NCI-H128 (cell line): ENCODE measurements around the gene RTCA.
"Not testable (repeated sequence)": the region's sequence is repeated elsewhere in the genome, so short reads cannot be mapped to it uniquely, and the experiment has no call there.

Experiments used
- DNase-seq: peaks from one replicate; lab custom pipeline; 2025; ENCODE audit not compliant: unreplicated experiment; lab: John Stamatoyannopoulos, UW

Gene RTCA

DNA sequence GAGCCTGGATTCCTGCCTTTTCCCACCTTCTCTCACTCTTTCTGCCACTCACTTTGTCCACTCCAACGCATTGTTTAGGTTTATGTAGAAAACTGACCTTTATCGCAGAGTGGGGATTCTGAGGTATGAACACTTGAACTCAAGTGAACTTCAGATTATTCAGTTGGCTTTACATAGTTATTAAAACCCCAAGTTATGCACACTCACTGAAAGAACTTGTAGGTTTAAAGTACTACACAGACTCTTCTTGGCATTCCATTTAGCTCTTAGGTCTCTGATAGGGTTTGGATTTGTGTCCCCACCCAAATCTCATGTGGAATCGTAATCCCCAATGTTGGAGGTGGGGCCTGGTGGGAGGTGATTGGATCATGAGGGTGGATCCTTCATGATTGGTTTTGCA lies 39.9 kb downstream of the RTCA start:
- DNase-seq, result no peak

DNA sequence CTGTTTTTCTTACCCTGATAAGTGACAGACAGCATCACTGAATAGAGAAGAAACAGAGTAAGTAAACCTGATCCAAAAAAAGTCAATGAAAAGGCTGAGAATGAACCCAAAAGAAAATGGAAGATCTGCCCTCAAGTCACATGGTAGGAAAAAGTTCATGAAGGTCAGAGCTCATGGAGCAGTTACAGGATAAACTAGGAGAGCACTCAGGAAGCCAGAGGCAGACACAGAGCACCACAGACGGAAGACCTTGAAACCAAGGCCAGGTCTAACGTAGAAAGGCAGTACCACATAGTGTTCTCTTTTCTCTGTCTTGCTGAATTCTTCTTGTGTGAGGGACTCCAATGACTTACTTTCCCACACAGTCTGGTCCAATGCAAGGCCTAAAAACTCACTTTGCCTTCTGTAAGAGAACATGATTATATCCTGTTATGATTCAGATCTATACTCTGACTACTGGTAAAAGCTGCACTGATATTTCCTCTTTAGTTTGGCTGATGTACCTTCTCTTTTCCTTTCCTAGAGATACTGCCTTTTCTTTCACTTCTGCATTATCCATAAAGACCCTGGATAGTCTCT lies 40.8 kb downstream of the RTCA start:
- DNase-seq, result no peak

DNA sequence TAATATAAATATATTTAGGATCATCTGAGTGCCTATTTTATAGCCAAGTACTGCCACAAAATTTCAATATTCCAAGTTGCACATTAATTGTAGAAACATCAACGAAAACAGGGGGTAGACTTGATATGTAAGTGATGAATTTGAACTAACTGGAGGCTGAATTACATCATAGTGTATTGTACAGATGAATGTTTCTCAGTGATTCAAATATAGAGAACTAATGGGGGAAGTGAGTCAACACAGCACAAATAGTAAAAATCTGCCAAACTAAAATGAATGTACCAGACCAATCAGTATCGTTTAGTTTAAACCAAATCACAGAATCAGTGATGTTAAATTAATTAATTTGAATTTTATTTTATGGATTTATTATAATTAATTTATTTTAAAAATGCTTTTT lies 42.8 kb downstream of the RTCA start:
- no peak for DNase-seq

DNA sequence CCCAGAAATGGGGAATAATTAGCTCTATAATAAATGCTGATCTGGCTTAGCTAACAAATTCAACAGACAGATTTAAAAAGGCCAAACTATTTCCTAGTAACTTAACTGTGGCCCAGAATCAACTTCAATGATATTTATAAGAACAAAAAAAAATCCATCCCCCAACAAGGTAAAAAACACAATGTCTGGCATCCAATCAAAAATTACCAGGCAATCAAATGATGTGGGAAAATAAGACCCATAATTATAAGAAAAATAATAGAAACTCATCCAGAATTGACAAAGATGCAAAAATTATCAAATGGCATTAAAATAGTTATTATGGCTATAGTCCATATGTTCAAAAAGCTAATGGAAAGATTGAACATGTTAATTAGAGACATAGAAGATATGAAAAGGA lies 43.8 kb downstream of the RTCA start:
- DNase-seq, result no peak

DNA sequence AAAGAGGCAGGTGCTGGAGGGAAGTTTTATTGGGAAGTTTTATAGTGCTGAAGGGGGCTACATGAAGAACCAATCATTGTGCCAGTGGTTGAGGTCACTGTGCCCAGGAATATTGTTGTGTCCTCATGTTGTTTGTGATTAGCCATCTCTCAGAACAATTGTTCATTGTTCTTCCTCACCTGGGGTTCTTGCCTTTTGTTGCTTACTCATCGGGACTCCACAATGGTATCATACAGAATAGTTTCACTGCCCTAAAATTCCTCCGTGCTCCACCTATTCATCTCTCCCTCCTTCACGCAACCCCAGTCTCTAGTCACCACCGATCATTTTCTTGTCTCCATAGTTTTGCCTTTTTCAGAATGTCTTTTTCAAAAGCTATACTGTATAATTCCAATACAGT lies 47.4 kb downstream of the RTCA start:
- no peak for DNase-seq

DNA sequence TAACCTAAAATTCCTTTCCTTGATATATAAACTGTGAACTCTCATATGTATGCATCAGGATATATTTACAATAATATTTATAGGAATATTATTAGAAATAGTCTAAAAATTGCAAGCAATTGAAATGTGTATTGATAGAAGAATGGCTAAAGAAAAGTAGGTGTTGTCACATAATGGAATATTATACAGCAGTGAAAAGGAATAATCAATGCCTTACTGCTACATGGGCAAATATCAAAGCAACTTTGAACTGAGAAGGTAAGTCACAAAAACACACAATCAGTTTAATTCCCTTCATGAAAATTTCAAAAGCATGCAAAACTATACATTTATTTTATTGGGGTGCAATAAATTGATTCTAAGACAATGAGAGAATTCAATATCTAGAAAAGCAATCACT lies 50.6 kb downstream of the RTCA start:
- no peak for DNase-seq

DNA sequence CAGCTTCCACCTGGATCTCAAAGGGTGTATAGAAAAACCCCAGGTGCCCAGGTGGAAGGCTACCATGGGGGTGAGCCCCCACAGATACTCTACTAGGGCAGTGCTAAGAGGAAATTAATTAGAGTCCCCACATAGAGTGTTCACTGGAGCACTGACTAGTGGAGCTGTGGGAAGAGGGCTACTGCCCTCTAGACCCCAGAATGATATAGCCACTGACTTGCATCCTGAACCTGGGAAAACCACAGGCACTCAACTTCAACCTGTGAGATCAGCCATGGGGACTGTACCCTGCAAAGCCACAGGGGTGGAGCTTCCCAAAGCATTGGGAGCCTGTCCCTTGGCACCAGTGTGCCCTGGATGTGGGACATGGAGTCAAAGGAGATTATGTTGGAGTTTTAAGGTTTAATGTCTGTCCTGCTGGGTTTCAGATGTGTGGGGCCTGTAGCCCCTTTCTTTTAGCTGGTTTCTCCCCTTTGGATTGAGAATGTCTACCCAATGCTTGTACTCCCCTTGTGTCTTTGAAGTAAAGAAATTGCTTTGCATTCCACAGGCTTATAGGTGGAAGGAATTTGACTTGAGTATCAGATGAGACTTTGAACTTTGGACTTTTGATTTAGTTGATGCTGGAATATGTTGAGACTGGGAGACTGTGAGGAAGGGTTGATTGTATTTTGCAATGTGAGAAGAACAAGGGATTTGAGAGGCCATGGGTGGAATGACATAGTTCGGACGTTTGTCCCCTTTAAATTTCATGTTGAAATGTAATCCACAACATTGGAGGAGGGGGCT lies 54.5 kb downstream of the RTCA start:
- DNase-seq, result no peak

DNA sequence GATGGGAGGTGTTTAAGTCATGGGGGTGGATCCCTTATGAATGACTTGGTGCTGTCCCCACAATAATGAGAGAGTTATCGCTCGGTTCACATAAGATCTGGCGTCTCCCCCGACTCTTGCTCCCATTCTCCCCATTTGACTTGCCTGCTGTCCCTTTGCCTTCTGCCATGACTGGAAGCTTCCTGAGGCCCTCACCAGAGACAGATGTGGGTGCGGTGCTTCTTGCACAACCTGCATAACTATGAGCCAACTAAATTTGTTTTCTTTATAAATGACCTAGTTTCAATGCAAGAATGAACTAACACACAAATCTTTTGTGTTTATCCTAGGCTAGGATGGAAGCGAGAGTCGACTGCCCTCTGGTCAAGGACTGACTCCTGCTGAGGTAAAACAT lies 55.1 kb downstream of the RTCA start:
- DNase-seq, result no peak

DNA sequence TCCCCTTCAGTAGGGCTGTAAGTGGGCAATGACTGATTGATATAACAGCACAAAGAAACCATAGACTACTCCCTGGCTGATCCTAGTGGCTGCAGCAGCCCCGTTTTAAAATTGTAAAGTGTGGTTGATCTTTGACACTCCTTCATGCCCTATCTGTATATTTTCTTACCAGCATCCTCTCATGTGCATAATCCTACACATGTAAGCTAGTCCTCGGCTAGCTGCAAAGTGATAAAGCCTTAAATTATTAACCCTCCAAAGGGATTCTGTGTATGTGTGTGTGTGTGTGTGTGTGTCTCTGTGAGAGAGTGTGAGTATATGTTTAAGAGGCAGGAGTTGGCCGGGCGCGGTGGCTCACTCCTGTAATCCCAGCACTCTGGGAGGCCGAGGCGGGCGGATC lies 55.5 kb downstream of the RTCA start:
- no peak for DNase-seq

DNA sequence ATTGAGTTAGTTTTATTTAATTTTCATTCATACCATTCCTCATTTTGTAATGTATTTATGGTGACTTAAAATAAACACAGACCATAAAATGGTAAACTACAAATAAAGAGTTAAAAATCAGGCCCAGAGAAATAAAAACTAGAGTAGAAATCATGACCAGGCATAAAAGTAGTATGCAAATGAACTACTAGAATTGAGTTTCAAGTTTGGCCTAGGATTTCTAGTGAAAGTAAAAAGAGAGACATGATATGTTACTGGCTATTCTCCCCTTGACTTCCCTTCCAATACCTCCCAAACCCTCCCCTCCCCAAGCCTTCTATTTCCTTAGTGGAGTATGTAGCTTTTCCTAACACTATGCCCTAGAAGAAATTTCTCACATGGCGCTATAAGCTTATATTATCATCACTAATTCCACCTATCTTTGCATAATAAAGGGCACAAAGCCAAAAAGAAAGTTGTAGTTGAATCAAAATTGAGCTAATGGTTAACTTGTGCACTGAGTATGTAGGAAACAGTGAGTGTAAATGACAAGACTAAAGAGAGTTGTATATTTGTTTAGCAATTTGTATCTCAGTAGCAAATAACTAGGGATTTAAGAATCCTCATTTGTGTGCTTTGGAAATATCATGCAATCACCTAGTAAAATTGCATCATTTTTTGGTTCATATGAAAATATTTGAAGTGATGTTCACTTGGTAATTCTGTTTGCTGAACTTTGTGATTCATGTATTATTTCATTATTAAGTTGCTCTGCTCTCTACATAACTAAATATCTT lies 56.6 kb downstream of the RTCA start:
- no peak for DNase-seq

DNA sequence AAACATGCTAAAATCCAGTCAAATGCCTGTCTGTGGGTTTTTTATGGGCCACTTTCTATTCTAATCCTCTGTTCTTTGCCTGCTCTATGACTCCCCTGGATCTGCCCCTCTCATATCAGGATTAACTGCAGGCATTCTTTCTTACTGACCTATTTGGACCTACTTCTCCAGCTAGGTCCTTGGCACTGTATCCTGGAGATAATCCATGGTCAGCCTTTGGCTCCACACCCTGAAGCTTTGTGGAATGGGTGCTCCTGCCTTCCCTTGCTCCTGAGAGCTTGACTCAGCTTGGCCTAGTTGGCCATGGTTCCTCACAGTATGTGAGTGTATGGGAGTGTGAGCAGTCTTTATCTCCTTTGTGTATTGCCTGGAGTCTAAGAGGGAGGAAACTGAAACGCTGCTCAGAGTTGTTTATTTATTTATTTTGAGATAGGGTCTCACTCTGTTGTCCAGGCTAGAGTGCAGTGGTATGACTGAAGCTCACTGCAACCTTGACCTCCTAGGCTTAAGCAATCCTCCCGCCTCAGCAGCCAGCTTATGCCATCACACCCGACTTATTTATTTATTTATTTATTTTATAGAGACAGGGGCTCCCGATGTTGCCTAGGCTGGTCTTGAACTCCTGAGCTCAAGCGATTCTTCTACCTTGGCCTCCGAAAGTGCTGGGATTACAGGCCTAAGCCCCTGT lies 57.5 kb downstream of the RTCA start:
- no peak for DNase-seq

DNA sequence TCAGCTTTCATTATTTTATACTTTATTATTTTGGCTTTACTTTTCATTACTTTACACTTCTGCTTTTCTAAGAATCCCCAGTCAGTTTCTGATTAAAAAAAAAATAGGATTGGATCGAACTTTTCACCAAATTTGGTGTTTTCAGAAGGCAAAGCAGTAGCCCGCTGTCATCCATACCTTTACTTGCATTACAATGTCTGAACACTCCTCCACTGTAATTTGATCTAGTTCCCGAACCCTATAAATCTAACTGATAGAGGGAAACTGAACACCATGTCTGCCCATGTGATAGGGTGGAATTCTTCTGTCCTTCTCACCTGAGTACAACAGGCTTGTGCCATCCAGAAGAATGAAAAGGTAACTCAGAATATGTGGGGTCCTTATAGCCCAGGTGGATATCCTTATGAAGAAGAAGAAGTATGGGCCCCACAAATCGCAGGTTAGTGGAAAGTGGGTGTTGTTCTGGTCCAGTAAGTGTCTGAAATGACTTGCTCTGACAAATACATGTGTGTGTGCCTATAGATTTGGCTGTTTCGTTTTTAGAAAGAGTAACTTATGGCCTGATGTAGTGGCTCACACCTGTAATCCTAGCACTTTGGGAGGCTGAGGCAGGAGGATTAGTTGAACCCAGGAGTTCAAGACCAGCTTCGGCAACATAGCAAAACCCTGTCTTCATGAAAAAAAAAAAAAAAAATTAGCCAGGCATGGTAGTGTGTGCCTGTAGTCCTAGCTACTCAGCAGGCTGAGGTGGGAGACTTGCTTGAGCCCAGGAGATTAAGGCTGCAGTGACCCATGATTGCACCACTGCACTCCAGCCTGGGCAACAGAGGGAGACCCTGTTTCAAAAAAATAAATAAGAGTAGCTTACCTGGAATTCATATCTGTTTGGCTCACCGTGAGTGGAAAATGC lies 59.7 kb downstream of the RTCA start:
- DNase-seq, result no peak

DNA sequence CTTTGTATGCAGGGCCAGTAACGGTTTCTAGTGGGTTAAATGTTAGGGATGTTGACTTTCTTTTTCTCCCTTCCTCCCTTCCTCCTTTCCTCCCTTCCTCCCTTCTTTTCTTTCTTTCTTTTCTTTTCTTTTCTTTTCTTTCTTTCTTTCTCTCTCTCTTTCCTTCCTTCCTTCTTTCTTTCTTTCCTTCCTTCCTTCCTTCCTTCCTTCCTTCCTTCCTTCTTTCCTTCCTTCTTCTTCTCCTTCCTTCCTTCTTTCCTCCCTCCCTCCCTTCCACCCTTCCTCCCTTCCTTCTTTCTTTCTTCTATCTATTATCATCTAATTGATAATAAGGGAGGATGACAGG lies 60.3 kb downstream of the RTCA start:
- not testable (repeated sequence) for DNase-seq

DNA sequence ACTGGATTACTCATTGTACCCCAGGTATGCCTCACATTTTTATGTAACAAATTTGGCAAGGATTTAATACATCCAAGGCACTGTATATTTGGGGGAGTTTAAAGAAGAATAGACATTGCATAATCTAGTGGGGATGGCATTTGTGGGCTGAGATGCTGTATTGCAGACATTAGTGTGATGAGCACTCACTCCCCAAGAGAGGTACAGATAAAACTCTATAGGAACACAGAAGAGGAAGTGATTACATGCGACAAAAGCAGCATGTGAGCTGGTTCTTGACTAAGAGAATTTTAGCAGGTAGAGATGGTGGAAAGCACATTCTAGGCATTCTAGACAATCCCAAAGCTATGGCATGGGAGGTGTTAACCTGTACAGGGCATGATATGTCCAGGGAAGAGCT lies 62.1 kb downstream of the RTCA start:
- DNase-seq, result no peak

DNA sequence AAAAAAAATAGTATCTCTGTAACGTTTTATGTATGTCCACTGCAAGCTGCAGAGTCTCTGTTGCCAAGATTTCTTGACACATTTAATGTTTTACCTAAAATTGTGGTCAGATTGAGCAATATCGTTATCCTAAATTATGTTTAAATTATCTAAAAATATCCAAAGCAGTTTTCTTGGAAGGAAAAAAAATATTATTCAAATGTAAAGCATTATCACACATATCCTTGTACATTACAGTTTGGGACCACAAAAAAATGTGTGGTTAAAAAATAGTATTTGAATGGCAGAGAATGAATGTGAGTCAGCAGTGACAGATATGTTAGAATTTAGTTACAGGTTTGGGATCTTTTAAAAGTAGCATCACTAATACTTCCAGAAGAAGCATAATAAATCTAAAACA lies 65.1 kb downstream of the RTCA start:
- not testable (repeated sequence) for DNase-seq

DNA sequence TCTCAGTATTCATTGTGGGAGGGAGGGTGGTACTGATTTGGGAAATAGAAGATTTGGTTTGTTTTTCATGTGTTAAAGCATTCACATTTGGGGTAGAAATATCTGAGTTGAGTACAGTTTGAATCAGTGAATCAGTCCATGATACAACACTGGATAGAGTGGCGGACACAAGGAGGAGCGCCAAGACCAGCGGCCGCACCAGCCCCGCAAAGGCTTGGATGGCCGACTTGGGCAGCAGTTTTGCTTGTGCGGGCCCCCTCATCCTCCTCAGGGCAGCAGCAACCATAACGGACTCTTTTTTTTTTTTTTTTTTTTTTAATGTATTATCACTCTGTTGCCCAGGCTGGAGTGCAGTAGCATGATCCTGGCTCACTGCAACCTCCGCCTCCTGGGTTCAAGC lies 66.3 kb downstream of the RTCA start:
- DNase-seq, result no peak

DNA sequence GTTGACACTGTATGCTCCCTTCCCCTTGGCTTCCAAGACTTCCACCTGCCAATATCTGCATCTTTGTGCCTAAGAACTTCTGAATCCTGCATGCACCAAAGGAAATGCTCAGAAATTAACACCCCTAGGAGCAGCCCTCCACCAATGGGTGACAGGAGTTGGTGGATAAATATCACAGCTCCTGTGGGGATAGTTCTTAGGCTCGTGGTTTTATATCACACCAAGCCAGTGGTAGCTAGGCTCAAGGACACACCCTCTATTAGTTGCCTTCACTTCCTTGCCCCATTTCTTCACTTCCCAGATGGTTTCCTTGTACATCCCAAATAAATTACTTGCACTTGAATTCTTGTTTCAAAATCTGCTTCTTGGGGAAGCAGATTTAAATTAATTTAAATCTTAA lies 69.4 kb downstream of the RTCA start:
- no peak for DNase-seq

DNA sequence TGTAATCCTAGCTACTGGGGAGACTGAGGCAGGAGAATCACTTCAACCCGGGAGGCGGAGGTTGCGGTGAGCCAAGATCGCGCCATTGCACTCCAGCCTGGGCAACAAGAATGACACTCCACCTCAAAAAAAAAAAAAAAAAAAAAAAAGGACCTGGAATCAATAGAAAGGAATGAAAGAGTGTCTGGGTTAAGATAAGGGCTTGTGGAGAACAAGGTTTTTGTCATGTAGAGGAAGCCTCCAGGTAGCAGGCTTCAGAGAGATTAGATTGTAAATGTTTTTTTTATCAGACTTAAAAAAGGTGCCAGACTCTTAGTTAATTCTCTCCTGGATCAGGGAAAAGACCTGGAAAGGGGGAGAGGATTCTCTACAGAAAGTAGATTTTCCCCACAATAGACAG lies 71.9 kb downstream of the RTCA start:
- DNase-seq, result not testable (repeated sequence)

DNA sequence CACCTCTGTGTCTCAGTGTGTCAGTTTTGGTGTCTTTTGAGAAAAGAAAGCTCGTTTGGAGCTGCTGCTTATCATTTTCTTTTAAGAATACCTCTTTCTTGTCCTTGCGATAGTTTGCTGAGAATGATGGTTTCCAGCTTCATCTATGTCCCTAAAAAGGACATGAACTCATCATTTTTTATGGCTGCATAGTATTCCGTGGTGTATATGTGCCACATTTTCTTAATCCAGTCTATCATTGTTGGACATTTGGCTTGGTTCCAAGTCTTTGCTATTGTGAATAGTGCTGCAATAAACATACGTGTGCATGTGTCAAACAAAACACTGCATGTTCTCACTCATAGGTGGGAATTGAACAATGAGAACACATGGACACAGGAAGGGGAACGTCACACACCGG lies 73.7 kb downstream of the RTCA start:
- DNase-seq, result not testable (repeated sequence)

DNA sequence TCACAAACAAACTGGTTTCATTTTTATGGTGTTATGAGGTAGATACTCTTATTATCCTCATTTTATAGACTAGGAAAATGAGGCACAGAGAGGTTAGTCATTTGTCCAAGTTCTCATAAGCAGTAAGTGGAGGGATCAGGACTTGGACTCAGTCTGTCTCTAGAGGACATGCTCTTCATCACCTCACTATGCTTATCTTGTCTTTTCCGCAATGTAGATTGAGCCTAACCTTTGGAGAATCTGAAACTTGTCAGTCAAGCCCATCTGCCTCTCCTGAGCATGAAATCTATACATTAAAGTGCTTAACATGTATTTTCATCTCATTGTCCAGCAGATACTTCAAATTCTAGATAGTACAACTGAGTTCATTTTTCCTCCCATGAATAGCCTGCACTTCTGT lies 74.5 kb downstream of the RTCA start:
- no peak for DNase-seq

DNA sequence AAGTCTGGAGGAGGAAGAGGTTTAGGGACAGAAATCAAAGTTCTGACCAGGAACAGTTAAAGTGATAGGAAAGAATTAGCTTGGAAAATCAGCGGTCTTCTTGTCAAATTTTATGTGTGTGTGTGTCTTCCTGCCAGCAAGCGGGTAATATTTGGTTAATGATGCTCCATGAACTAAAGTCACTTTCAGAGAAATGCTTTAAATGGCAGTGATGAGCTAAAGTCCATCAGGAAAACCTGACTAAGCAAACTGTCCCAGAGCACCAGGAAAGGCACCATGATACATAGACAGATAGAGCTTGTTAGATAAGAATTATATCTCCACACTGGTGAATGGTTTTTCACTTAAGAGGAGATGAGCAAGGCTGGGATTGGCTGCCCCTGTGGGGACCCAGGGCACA lies 76.3 kb downstream of the RTCA start:
- DNase-seq, result no peak
